ENCODE measurements around the gene PABPC1L.

The PABPC1L gene

DNA sequence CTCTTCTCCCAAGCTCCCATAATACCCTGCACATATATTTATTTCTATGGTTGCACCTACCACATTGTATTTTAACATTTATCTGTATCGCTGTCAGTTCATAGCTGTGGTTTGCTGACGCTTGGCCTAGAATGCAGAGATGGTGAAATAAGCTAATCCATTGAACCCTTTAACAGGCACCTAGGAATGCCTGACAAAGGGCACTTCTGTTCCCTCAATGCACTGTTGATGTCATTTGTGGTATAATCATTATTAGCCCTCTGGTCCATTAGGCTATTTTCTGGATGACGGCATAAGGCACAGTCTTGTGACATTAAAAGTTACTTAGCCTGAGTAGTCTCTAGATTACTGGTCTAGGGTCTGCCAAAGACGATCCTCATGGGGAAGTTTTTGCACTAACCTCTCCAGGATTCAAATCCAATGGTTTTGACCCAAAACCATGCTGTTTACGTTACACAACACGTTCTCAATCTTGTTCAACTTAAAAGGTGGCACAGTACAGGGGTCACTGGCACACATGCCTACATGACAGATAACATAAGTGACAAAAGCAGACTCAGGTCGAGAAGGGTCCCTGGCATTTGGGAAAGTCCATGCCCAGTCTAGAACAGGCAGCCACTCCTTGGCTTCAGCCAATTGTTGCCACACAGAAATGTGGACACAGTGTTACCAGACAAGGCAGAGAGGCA, 26.5 kb upstream of the PABPC1L start:
- no peak overlapping the region for H3K4me3 ChIP-seq (ENCODE audit: low read depth, low read length)
- TF ChIP-seq, protein P1, sequence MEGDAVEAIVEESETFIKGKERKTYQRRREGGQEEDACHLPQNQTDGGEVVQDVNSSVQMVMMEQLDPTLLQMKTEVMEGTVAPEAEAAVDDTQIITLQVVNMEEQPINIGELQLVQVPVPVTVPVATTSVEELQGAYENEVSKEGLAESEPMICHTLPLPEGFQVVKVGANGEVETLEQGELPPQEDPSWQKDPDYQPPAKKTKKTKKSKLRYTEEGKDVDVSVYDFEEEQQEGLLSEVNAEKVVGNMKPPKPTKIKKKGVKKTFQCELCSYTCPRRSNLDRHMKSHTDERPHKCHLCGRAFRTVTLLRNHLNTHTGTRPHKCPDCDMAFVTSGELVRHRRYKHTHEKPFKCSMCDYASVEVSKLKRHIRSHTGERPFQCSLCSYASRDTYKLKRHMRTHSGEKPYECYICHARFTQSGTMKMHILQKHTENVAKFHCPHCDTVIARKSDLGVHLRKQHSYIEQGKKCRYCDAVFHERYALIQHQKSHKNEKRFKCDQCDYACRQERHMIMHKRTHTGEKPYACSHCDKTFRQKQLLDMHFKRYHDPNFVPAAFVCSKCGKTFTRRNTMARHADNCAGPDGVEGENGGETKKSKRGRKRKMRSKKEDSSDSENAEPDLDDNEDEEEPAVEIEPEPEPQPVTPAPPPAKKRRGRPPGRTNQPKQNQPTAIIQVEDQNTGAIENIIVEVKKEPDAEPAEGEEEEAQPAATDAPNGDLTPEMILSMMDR (IDR thresholded peaks at IDR 0.05; ENCODE audit: low read depth, low read length) = no peak

GRCh38 chr20:44884907-44885391, 24.9 kb upstream of the PABPC1L start:
- TF ChIP-seq, protein P1 (IDR thresholded peaks at IDR 0.05; ENCODE audit: low read depth, low read length) = no peak
- peak overlapping the region; percentile 100 for H3K4me3 ChIP-seq (ENCODE audit: low read depth, low read length)

- TF ChIP-seq, protein P1 (IDR thresholded peaks at IDR 0.05; ENCODE audit: low read depth, low read length) = no peak
- peak within 1 kb of the TSS; percentile 100 for H3K4me3 ChIP-seq (ENCODE audit: low read depth, low read length)
Measured at GRCh38 chr20:44885392-44886265, 24.2 kb upstream of the PABPC1L start, which contains the start of gene YWHAB. TSS of gene YWHAB (plus strand) at chr20:44885705. CDS start at chr20:44901534, 15,829 bp downstream.

DNA sequence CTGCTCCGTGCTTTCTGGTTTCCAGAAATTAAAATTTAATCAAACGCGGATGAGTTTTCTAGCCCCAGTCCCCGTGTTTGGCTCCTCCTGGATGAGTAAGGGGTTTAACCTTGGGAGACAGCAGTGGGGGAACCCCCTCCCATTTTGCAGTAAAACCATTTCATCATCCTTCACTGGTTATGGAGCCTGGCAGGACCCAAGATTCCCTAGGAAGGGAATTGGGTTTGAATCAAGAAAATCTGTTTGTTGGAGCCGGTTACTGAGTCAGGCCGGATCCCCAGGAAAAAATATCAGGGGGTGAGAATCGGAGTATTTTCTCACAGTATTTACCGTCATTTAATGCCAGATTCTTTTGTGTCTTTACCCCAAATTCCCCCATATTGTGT, 23.6 kb upstream of the PABPC1L start:
- H3K4me3 ChIP-seq (ENCODE audit: low read depth, low read length) = peak overlapping the region; percentile 100
- TF ChIP-seq, protein P1 (IDR thresholded peaks at IDR 0.05; ENCODE audit: low read depth, low read length) = no peak

GRCh38 chr20:44886828-44887227, 23.0 kb upstream of the PABPC1L start:
- H3K4me3 ChIP-seq (ENCODE audit: low read depth, low read length) = peak overlapping the region; percentile 100
- TF ChIP-seq, protein P1 (IDR thresholded peaks at IDR 0.05; ENCODE audit: low read depth, low read length) = no peak

- H3K4me3 ChIP-seq (ENCODE audit: low read depth, low read length) = peak overlapping the region; percentile 100
- TF ChIP-seq, protein P1 (IDR thresholded peaks at IDR 0.05; ENCODE audit: low read depth, low read length) = no peak
Measured at GRCh38 chr20:44887466-44887865, 22.4 kb upstream of the PABPC1L start.

Data from WI38 (cell line).